Measurements from ENCODE around the gene LMAN1L.

DNA sequence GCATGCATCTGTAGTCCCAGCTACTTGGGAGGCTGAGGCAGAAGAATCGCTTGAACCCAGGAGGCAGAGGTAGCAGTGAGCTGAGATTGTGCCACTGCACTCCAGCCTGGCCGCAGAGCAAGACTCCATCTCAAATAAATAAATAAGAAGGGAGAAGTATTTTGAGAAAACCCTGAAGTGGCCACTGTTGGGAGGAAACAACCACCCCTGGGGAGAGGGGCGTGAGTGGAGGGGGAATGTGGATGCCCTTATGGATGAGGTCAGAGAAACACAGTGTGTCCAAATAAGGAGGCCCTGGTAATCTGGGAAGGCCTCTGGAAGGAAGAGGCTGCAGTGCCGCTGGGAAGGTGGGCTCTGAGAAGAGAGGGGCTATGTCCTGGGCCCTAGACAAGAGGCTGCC, 9.6 kb downstream of the LMAN1L start:
- TF ChIP-seq, protein P1, sequence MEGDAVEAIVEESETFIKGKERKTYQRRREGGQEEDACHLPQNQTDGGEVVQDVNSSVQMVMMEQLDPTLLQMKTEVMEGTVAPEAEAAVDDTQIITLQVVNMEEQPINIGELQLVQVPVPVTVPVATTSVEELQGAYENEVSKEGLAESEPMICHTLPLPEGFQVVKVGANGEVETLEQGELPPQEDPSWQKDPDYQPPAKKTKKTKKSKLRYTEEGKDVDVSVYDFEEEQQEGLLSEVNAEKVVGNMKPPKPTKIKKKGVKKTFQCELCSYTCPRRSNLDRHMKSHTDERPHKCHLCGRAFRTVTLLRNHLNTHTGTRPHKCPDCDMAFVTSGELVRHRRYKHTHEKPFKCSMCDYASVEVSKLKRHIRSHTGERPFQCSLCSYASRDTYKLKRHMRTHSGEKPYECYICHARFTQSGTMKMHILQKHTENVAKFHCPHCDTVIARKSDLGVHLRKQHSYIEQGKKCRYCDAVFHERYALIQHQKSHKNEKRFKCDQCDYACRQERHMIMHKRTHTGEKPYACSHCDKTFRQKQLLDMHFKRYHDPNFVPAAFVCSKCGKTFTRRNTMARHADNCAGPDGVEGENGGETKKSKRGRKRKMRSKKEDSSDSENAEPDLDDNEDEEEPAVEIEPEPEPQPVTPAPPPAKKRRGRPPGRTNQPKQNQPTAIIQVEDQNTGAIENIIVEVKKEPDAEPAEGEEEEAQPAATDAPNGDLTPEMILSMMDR (IDR thresholded peaks at IDR 0.05): no peak
- no peak for TF ChIP-seq POLR2A (IDR thresholded peaks at IDR 0.05)

Data from Peyer's patch (tissue), 4 donors.